ENCODE data around the gene GPR37L1. TPM values are rescaled to one million over a fixed set of nuclear protein-coding genes. Genes with fewer than 3 reads are reported as not detected.

GPR37L1 gene
- total and polyA plus RNA-seq, 7 donors = under 0.01 to 1.8 (median 0.32) TPM; not detected in 1

- no peak overlapping the region for H3K27ac ChIP-seq
- H3K4me3 ChIP-seq = no peak overlapping the region
- no peaks in the 10 kb centered on the region for H3K9me3 ChIP-seq
- TF ChIP-seq, protein P1, sequence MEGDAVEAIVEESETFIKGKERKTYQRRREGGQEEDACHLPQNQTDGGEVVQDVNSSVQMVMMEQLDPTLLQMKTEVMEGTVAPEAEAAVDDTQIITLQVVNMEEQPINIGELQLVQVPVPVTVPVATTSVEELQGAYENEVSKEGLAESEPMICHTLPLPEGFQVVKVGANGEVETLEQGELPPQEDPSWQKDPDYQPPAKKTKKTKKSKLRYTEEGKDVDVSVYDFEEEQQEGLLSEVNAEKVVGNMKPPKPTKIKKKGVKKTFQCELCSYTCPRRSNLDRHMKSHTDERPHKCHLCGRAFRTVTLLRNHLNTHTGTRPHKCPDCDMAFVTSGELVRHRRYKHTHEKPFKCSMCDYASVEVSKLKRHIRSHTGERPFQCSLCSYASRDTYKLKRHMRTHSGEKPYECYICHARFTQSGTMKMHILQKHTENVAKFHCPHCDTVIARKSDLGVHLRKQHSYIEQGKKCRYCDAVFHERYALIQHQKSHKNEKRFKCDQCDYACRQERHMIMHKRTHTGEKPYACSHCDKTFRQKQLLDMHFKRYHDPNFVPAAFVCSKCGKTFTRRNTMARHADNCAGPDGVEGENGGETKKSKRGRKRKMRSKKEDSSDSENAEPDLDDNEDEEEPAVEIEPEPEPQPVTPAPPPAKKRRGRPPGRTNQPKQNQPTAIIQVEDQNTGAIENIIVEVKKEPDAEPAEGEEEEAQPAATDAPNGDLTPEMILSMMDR (IDR thresholded peaks at IDR 0.05) = no peak
- no peak for TF ChIP-seq POLR2A (IDR thresholded peaks at IDR 0.05)
- TF ChIP-seq POLR2AphosphoS5 (IDR thresholded peaks at IDR 0.05) = no peak
- TF ChIP-seq EP300 (IDR thresholded peaks at IDR 0.05) = no peak
- WGBS, 2 donors = 95 to 97% methylated on average over 26 of the region's 26 CpGs
- intact Hi-C loops (cut with DNase I) = no loop called here
- peaks cover 0 to 27% (median 22%) of the 10 kb centered on the region in 4 donors for H3K4me1 ChIP-seq
- peaks cover 0 to under 1% (median 0%) of the 10 kb centered on the region in 4 donors for H3K36me3 ChIP-seq
- no peak for DNase-seq
- no peaks in the 10 kb centered on the region for H3K27me3 ChIP-seq
These were observed 5.3 kb downstream of the GPR37L1 start for GRCh38 chr1:202127836-202128622.

- H3K9me3 ChIP-seq = no peaks in the 10 kb centered on the region
- 82 to 85% methylated on average over 8 of the region's 8 CpGs for WGBS, 2 donors
- no peak for DNase-seq
- H3K27me3 ChIP-seq = no peaks in the 10 kb centered on the region
- H3K4me1 ChIP-seq = peaks cover 0 to 40% (median 28%) of the 10 kb centered on the region in 4 donors
- H3K36me3 ChIP-seq = peaks cover 10 to 17% (median 12%) of the 10 kb centered on the region in 4 donors
- TF ChIP-seq POLR2A (IDR thresholded peaks at IDR 0.05) = no peak
- TF ChIP-seq, protein P1 (IDR thresholded peaks at IDR 0.05) = no peak
- no peak for TF ChIP-seq EP300 (IDR thresholded peaks at IDR 0.05)
- TF ChIP-seq POLR2AphosphoS5 (IDR thresholded peaks at IDR 0.05) = no peak
- peak overlapping the region; percentile 7 to 88 (median 49) for H3K27ac ChIP-seq
- no peak overlapping the region for H3K4me3 ChIP-seq
- intact Hi-C loops (cut with DNase I) = loop anchor here (10.0 kb wide), 1 partner anchor 235 kb away; no protein-coding TSS in a partner anchor
These were observed 7.0 kb downstream of the GPR37L1 start for GRCh38 chr1:202129453-202130296.

- Histone ChIP-seq H3K4me1 (peaks cover 0 to 45% (median 30%) of the 10 kb centered on the region in 4 donors), H3K36me3 (peaks cover 11 to 20% (median 15%) of the 10 kb centered on the region in 4 donors), H3K27ac (peak overlapping the region; percentile 80 to 88 (median 86)), H3K4me3 (no peak overlapping the region), H3K27me3 (no peaks in the 10 kb centered on the region), H3K9me3 (no peaks in the 10 kb centered on the region)
- TF ChIP-seq, protein P1 (IDR thresholded peaks at IDR 0.05) = no peak
- TF ChIP-seq POLR2A (IDR thresholded peaks at IDR 0.05) (no peak), EP300 (IDR thresholded peaks at IDR 0.05) (no peak)
- DNase-seq = peak; percentile 71
- WGBS, 2 donors = 36 to 62% methylated on average over 11 of the region's 11 CpGs
- intact Hi-C loops (cut with DNase I) = loop anchor here (10.0 kb wide), 1 partner anchor 236 kb away; no protein-coding TSS in a partner anchor
These were observed 7.6 kb downstream of the GPR37L1 start for GRCh38 chr1:202130297-202130721.

GRCh38 chr1:202130816-202131522 is 8.3 kb downstream of the GPR37L1 start:
- Histone ChIP-seq H3K27ac (peak overlapping the region; percentile 80 to 88 (median 86)), H3K4me3 (no peak overlapping the region), H3K9me3 (no peaks in the 10 kb centered on the region), H3K36me3 (peaks cover 11 to 27% (median 19%) of the 10 kb centered on the region in 4 donors), H3K4me1 (peaks cover 0 to 45% (median 30%) of the 10 kb centered on the region in 4 donors), H3K27me3 (no peaks in the 10 kb centered on the region)
- intact Hi-C loops (cut with DNase I) = loop anchor here (10.0 kb wide), 1 partner anchor 236 kb away; no protein-coding TSS in a partner anchor
- DNase-seq = no peak
- TF ChIP-seq POLR2A (IDR thresholded peaks at IDR 0.05) = no peak
- no peak for TF ChIP-seq EP300 (IDR thresholded peaks at IDR 0.05)
- TF ChIP-seq, protein P1 (IDR thresholded peaks at IDR 0.05) = no peak
- TF ChIP-seq POLR2AphosphoS5 (IDR thresholded peaks at IDR 0.05) = peak in 2 of 4 donors; percentile 10 to 20
- 75 to 81% methylated on average over 9 of the region's 9 CpGs for WGBS, 2 donors
